Measurements from ENCODE around the gene RBP2.

GRCh38 chr3:139444446-139444845 lies 31.9 kb downstream of the RBP2 start:
- TF ChIP-seq, protein P1, sequence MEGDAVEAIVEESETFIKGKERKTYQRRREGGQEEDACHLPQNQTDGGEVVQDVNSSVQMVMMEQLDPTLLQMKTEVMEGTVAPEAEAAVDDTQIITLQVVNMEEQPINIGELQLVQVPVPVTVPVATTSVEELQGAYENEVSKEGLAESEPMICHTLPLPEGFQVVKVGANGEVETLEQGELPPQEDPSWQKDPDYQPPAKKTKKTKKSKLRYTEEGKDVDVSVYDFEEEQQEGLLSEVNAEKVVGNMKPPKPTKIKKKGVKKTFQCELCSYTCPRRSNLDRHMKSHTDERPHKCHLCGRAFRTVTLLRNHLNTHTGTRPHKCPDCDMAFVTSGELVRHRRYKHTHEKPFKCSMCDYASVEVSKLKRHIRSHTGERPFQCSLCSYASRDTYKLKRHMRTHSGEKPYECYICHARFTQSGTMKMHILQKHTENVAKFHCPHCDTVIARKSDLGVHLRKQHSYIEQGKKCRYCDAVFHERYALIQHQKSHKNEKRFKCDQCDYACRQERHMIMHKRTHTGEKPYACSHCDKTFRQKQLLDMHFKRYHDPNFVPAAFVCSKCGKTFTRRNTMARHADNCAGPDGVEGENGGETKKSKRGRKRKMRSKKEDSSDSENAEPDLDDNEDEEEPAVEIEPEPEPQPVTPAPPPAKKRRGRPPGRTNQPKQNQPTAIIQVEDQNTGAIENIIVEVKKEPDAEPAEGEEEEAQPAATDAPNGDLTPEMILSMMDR (IDR thresholded peaks at IDR 0.05) = no peak
- no peak for TF ChIP-seq POLR2A (IDR thresholded peaks at IDR 0.05)
